HCT116 (cell line): ENCODE measurements around the gene YKT6. TPM values are rescaled to one million over a fixed set of nuclear protein-coding genes. Genes with fewer than 3 reads are reported as not detected.

Source experiments
- ATAC-seq: fragments of 200-7000 bp; cut with Tn5 transposase; 2 replicates; pipeline ENCODE4 v1.9.1; 2020; ENCODE audit warnings: mild to moderate bottlenecking, moderate library complexity
- BruUV-seq: library from RNA; stranded (reverse); fragments of 400-500 nt; replicated peaks from 2 replicates; lab custom pipeline; 2021; lab: Mats Ljungman, UMichigan
- CTCF ChIA-PET: fragments of 300-600 bp; sonication (Branson Sonifier 250); formaldehyde crosslinking; loops from one replicate; lab custom pipeline; 2021; ENCODE audit warnings: antibody characterized with exemption; lab: Charles Lee
- POLR2A ChIA-PET: fragments of 300-600, 350-600 bp; sonication (Branson Sonifier 250); formaldehyde crosslinking; loops from one replicate; lab custom pipeline; 2021; ENCODE audit warnings: antibody characterized with exemption; lab: Charles Lee
- RAD21 ChIA-PET, 2 experiments: fragments of 300-600 bp; sonication (Branson Sonifier 250); formaldehyde crosslinking; loops; one replicate each; lab custom pipeline; 2023; ENCODE audit warnings: low total read pairs in 2 of 2; ENCODE audit not compliant: uncharacterized antibody in 2 of 2, unreplicated experiment in 2 of 2, low non-redundant PET in 1 of 2; lab: Charles Lee
- DNase-seq: peaks from one replicate; pipeline ENCODE4 v3.0.0-alpha.2; 2010; ENCODE audit warnings: low read depth, low spot score
- H2AFZ ChIP-seq: fragments of 200-600 bp; shearing (Covaris generic), sonication (generic); 2 replicates; pipeline ENCODE4 v1.6.1; 2017; ENCODE audit warnings: low read depth, mixed run types, mixed read lengths, antibody characterized with exemption, low read length; ENCODE audit not compliant: poor library complexity, severe bottlenecking
- H3K27ac ChIP-seq: 2 replicates; pipeline ENCODE4 v1.5.1; 2012; ENCODE audit warnings: low read depth, low read length
- H3K27me3 ChIP-seq: fragments of 200-600 bp; sonication (generic); 2 replicates; pipeline ENCODE4 v1.6.1; 2016; ENCODE audit warnings: mixed run types, low read length, mixed read lengths; ENCODE audit not compliant: insufficient read depth
- H3K36me3 ChIP-seq, 2 experiments: fragments of 200-500 bp in 1 of 2; fragments of 200-600 bp in 1 of 2; sonication (Bioruptor generic) in 1 of 2; sonication (generic) in 1 of 2; 2 replicates each; pipeline versions ENCODE4 v1.5.1 to v1.6.1; 2014 to 2016; ENCODE audit warnings: low read length in 2 of 2, inconsistent platforms in 1 of 2, mixed read lengths in 1 of 2, mixed run types in 1 of 2; ENCODE audit not compliant: insufficient read depth in 2 of 2, control insufficient read depth in 1 of 2
- H3K4me1 ChIP-seq, 2 experiments: fragments of 200-600 bp in 1 of 2; sonication (generic) in 1 of 2; 2 replicates each; pipeline versions ENCODE4 v1.5.1 to v1.6.1; 2012 to 2017; ENCODE audit warnings: low read length in 2 of 2, inconsistent platforms in 1 of 2, mild to moderate bottlenecking in 1 of 2, mixed read lengths in 1 of 2, mixed run types in 1 of 2, moderate library complexity in 1 of 2; ENCODE audit not compliant: insufficient read depth in 2 of 2, control insufficient read depth in 1 of 2
- H3K4me2 ChIP-seq: fragments of 200-600 bp; sonication (generic); 2 replicates; pipeline ENCODE4 v1.6.1; 2017; ENCODE audit warnings: mixed run types, low read length, mixed read lengths
- H3K4me3 ChIP-seq, 2 experiments: fragments of 200-600 bp in 1 of 2; sonication (generic) in 1 of 2; replicated peaks in 1 of 2; 2 replicates each; pipeline ENCODE4 v1.5.1; 2011 to 2016; ENCODE audit warnings: low read length in 2 of 2, control low read depth in 1 of 2, low read depth in 1 of 2, mild to moderate bottlenecking in 1 of 2, mixed read lengths in 1 of 2, mixed run types in 1 of 2
- H3K79me2 ChIP-seq: fragments of 200-600 bp; sonication (generic); 2 replicates; pipeline ENCODE4 v1.6.1; 2017; ENCODE audit warnings: mild to moderate bottlenecking, mixed run types, low read length, moderate library complexity, mixed read lengths; ENCODE audit not compliant: insufficient read depth
- H3K9ac ChIP-seq: fragments of 200-600 bp; sonication (generic); 2 replicates; pipeline ENCODE4 v1.6.1; 2016; ENCODE audit warnings: low read length, mixed read lengths
- H3K9me2 ChIP-seq: fragments of 200-600 bp; sonication (generic), shearing (Covaris generic); 2 replicates; pipeline ENCODE4 v1.6.1; 2017; ENCODE audit warnings: mixed run types, mild to moderate bottlenecking, moderate library complexity; ENCODE audit not compliant: insufficient read depth
- H3K9me3 ChIP-seq, 2 experiments: fragments of 200-500 bp in 1 of 2; fragments of 200-600 bp in 1 of 2; sonication (Bioruptor generic) in 1 of 2; sonication (generic) in 1 of 2; 2 replicates each; pipeline ENCODE4 v1.6.1; 2014 to 2017; ENCODE audit warnings: low read length in 2 of 2, mixed read lengths in 2 of 2, inconsistent platforms in 1 of 2, low read depth in 1 of 2, mild to moderate bottlenecking in 1 of 2, mixed run types in 1 of 2, moderate library complexity in 1 of 2; ENCODE audit not compliant: control insufficient read depth in 1 of 2, insufficient read depth in 1 of 2
- H4K20me1 ChIP-seq: fragments of 200-600 bp; sonication (generic), shearing (Covaris generic); 2 replicates; pipeline ENCODE4 v1.6.1; 2017; ENCODE audit warnings: mixed run types, mild to moderate bottlenecking, moderate library complexity; ENCODE audit not compliant: insufficient read depth
- CEBPB ChIP-seq: IDR thresholded peaks from 2 replicates; pipeline ENCODE4 v1.6.1; 2012; ENCODE audit warnings: low read depth
- EZH2phosphoT487 ChIP-seq: fragments of 200-600 bp; IDR thresholded peaks from 2 replicates; pipeline ENCODE4 v1.6.1; 2018; ENCODE audit warnings: antibody characterized with exemption, borderline replicate concordance
- FOSL1 ChIP-seq: IDR thresholded peaks from 2 replicates; pipeline ENCODE4 v1.6.1; 2012; ENCODE audit warnings: low read depth
- JUND ChIP-seq: IDR thresholded peaks from 2 replicates; pipeline ENCODE4 v1.6.1; 2012
- MAX ChIP-seq: IDR thresholded peaks from 2 replicates; pipeline ENCODE4 v1.6.1; 2012
- RAD21 ChIP-seq: IDR thresholded peaks from 2 replicates; pipeline ENCODE4 v1.6.1; 2012; ENCODE audit warnings: low read depth, mild to moderate bottlenecking
- SIN3A ChIP-seq: IDR thresholded peaks from 2 replicates; pipeline ENCODE4 v1.6.1; 2012; ENCODE audit warnings: low read depth
- SP1 ChIP-seq: IDR thresholded peaks from 2 replicates; pipeline ENCODE4 v1.6.1; 2012; ENCODE audit warnings: low read depth
- TCF7L2 ChIP-seq: IDR thresholded peaks from 2 replicates; pipeline ENCODE4 v1.7.0; 2011; ENCODE audit warnings: borderline replicate concordance, inconsistent platforms; ENCODE audit not compliant: insufficient read depth, insufficient read length; ENCODE audit errors: extremely low read depth
- ZFX ChIP-seq: fragments of 450-650 bp; IDR thresholded peaks from 2 replicates; pipeline ENCODE4 v1.6.1; 2017
- intact Hi-C: fragments of 100-400 bp; cut with micrococcal nuclease; formaldehyde crosslinking; loops from 2 replicates; pipeline ENCODE4 v1.10.0; 2022
- total RNA-seq: library from RNA; stranded (reverse); gene quantifications from one replicate; pipeline ENCODE4 v1.2.1, GENCODE V29; 2021; ENCODE audit not compliant: unreplicated experiment

Gene YKT6
- total RNA-seq, 1 experiment from 2014 or later, result 84.8 TPM

DNA sequence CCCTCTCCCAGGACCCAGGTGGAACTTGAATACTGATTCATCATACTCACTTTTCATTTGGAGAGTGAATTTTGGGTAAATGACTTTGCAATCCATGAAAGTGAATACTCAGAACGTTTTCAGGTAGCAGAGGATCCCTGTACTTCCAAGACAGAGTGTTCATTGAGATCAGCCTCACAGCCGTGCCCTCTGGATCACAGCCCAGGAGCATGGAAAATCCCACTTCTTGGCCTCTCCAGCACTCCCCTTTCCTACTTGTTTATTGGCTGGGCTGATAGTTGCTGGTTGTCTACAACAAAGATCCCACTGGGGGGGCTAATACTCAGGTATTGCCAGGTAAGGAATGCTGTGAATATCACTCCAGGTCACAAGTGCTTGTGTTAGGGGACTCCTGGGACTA is 17.4 kb upstream of the YKT6 start:
- H3K79me2 ChIP-seq, result no peaks in the 10 kb centered on the region
- H3K36me3 ChIP-seq, result no peaks in the 10 kb centered on the region
- H3K27me3 ChIP-seq, result no peaks in the 10 kb centered on the region
- H3K27ac ChIP-seq, result no peak overlapping the region
- TF ChIP-seq ZFX, result no peak
- no peak for TF ChIP-seq JUND
- no peak for TF ChIP-seq CEBPB
- ATAC-seq, result no peak
- H2AFZ ChIP-seq, result no peak overlapping the region
- no peak overlapping the region for H3K4me3 ChIP-seq
- no peak overlapping the region for H3K4me2 ChIP-seq
- BruUV-seq, result no TSS peak
- H3K9me2 ChIP-seq, result no peaks in the 10 kb centered on the region
- peaks cover 5 to 11% of the 10 kb centered on the region in 2 experiments; a peak in 2 of 4 replicates for H3K9me3 ChIP-seq
- ChIA-PET POLR2A (no interaction called here), RAD21 (no interaction called here), CTCF (no interaction called here)
- DNase-seq, result no peak
- H3K4me1 ChIP-seq, result peaks cover 18 to 19% of the 10 kb centered on the region in 2 experiments
- intact Hi-C loops, result loop anchor here (5.0 kb wide), 1 partner anchor 36 kb away; no protein-coding TSS in a partner anchor
- H3K9ac ChIP-seq, result no peak overlapping the region
- H4K20me1 ChIP-seq, result no peaks in the 10 kb centered on the region

GRCh38 chr7:44184206-44184872 is 16.4 kb upstream of the YKT6 start:
- no TSS peak for BruUV-seq
- CTCF ChIA-PET, result no interaction called here

More at GRCh38 chr7:44184206-44184872, 16.4 kb upstream of the YKT6 start:
- peak; percentile 95 for TF ChIP-seq FOSL1
- TF ChIP-seq RAD21, result peak; percentile 21; the same call in 1 of the 2 replicates
- TF ChIP-seq SP1, result peak; percentile 75
- TF ChIP-seq JUND, result peak; percentile 89
- peak; percentile 49 for TF ChIP-seq TCF7L2
- TF ChIP-seq SIN3A, result peak; percentile 41; the same call in 1 of the 2 replicates
- peak; percentile 74 for TF ChIP-seq MAX
- no peak for TF ChIP-seq EZH2phosphoT487
- no peak for TF ChIP-seq ZFX
- peak overlapping the region; percentile 70 for H3K4me2 ChIP-seq
- no peaks in the 10 kb centered on the region for H3K27me3 ChIP-seq
- peak overlapping the region in 1 of 2 experiments; percentile 26; a peak in 1 of 4 replicates for H3K4me3 ChIP-seq
- H4K20me1 ChIP-seq, result no peaks in the 10 kb centered on the region
- H3K79me2 ChIP-seq, result no peaks in the 10 kb centered on the region
- H3K9ac ChIP-seq, result peak overlapping the region; percentile 28
- peak overlapping the region; percentile 39 for H3K27ac ChIP-seq
- H3K9me2 ChIP-seq, result no peaks in the 10 kb centered on the region
- DNase-seq (peak; percentile 78), ATAC-seq (peak; percentile 98)
- intact Hi-C loops, result loop anchor here (5.0 kb wide), 1 partner anchor 37 kb away; no protein-coding TSS in a partner anchor
- H2AFZ ChIP-seq, result peak overlapping the region; percentile 51
- peaks cover 5 to 11% of the 10 kb centered on the region in 2 experiments; a peak in 2 of 4 replicates for H3K9me3 ChIP-seq
- POLR2A ChIA-PET, result no interaction called here
- H3K36me3 ChIP-seq, result no peaks in the 10 kb centered on the region
- H3K4me1 ChIP-seq, result peaks cover 18 to 19% of the 10 kb centered on the region in 2 experiments
- RAD21 ChIA-PET, result no interaction called here
